H1 (cell line): ENCODE data around the gene ADCY3. TPM values are rescaled to one million over a fixed set of nuclear protein-coding genes. Genes with fewer than 3 reads are reported as not detected.

Experiments used
- CHD7 ChIP-seq: fragments of 300-600 bp; sonication (generic); IDR thresholded peaks from 2 replicates; pipeline ENCODE4 v1.7.1; 2012; ENCODE audit warnings: low read length, moderate library complexity, mild to moderate bottlenecking, inconsistent platforms; ENCODE audit not compliant: insufficient replicate concordance
- GABPA ChIP-seq: IDR thresholded peaks from 2 replicates; pipeline ENCODE4 v1.6.1; 2011; ENCODE audit warnings: mild to moderate bottlenecking, low read length, moderate library complexity, borderline replicate concordance; ENCODE audit not compliant: insufficient read depth
- RBBP5 ChIP-seq: IDR thresholded peaks from 2 replicates; pipeline ENCODE4 v1.7.1; 2012; ENCODE audit warnings: low read depth, mild to moderate bottlenecking, inconsistent platforms, low read length, moderate library complexity, borderline replicate concordance
- RFX5 ChIP-seq: IDR thresholded peaks from 2 replicates; pipeline ENCODE4 v1.6.1; 2011; ENCODE audit warnings: low read depth, low read length, improper control_type of control experiment, borderline replicate concordance
- SP2 ChIP-seq: IDR thresholded peaks from 2 replicates; pipeline ENCODE4 v1.6.1; 2012; ENCODE audit warnings: mild to moderate bottlenecking, low read length, inconsistent platforms
- SP4 ChIP-seq: IDR thresholded peaks from 2 replicates; pipeline ENCODE4 v1.6.1; 2012; ENCODE audit warnings: low read length, inconsistent platforms
- SUZ12 ChIP-seq: fragments of 200-600 bp; sonication (generic); IDR thresholded peaks from 2 replicates; pipeline ENCODE4 v1.6.1; 2012; ENCODE audit warnings: mild to moderate bottlenecking, inconsistent platforms, low read length, moderate library complexity, mixed read lengths
- TBP ChIP-seq: IDR thresholded peaks from 2 replicates; pipeline ENCODE4 v1.6.1; 2011; ENCODE audit warnings: low read depth, low read length, improper control_type of control experiment
- TEAD4 ChIP-seq: IDR thresholded peaks from 2 replicates; pipeline ENCODE4 v1.6.1; 2012; ENCODE audit warnings: low read depth, low read length, inconsistent platforms, mixed read lengths
- USF2 ChIP-seq: IDR thresholded peaks from 2 replicates; pipeline ENCODE4 v1.6.1; 2011; ENCODE audit warnings: low read length, improper control_type of control experiment
- polyA plus RNA-seq, 7 experiments: library from polyadenylated mRNA; depleted of rRNA in 3 of 7; stranded (reverse) in 5 of 7; unstranded in 2 of 7; fragments of >200 nt in 5 of 7; fragments of 200-250 nt in 2 of 7; gene quantifications; 1 replicate in 5 of 7; 2 replicates in 1 of 7; 4 replicates in 1 of 7; pipeline versions ENCODE4 v1.2.1 to v1.2.3, GENCODE V29; 2011 to 2013; ENCODE audit warnings: missing spikeins in 2 of 7, mixed read lengths in 2 of 7
- total RNA-seq: library from RNA; stranded (reverse); fragmentation: NEBNext Ultra II Directional; extraction: Animal tissue kit (Norgen Biotek cat#: 25700); gene quantifications from 2 replicates; pipeline ENCODE4 v1.2.1, GENCODE V29; 2021

Gene ADCY3
- total and polyA plus RNA-seq, 2 of the 8 experiments (the other 6 are each of a cell fraction or from before 2014, with no cell fraction given), result 45.1 to 52.9 TPM

GRCh38 chr2:24843330-24843860 is 76.6 kb downstream of the ADCY3 start (continued):
- TF ChIP-seq CHD7 (no peak), USF2 (no peak), SP2 (no peak), SUZ12 (no peak), TEAD4 (no peak), RFX5 (no peak), TBP (no peak), SP4 (no peak), GABPA (no peak), RBBP5 (no peak)
